Panc1 (cell line): ENCODE data around the gene SHISA7. TPM values are rescaled to one million over a fixed set of nuclear protein-coding genes. Genes with fewer than 3 reads are reported as not detected.
A peak's percentile ranks its signal among the peaks of the same experiment; 100 is the strongest.

Source experiments
- ATAC-seq: fragments of 200-7000 bp; cut with Tn5 transposase; 2 replicates; pipeline ENCODE4 v1.9.1; 2020; ENCODE audit warnings: mild to moderate bottlenecking, moderate library complexity
- BruUV-seq: library from RNA; stranded (reverse); fragments of 400-500 nt; replicated peaks from 2 replicates; lab custom pipeline; 2021; lab: Mats Ljungman, UMichigan
- CTCF ChIA-PET: fragments of 300-600 bp; sonication (Branson Sonifier 250); formaldehyde crosslinking; loops from one replicate; lab custom pipeline; 2022; ENCODE audit warnings: antibody characterized with exemption; lab: Charles Lee
- POLR2A ChIA-PET: fragments of 300-600 bp; sonication (Branson Sonifier 250); formaldehyde crosslinking; loops from one replicate; lab custom pipeline; 2022; ENCODE audit warnings: antibody characterized with exemption; lab: Charles Lee
- DNase-seq: peaks from one replicate; pipeline ENCODE4 v3.0.0-alpha.2; 2010; ENCODE audit warnings: low read depth, low spot score
- H3K27ac ChIP-seq: 2 replicates; pipeline ENCODE4 v1.5.1; 2011; ENCODE audit warnings: mild to moderate bottlenecking, low read length, inconsistent platforms
- H3K27me3 ChIP-seq: fragments of 200-500 bp; sonication (Bioruptor generic); 2 replicates; pipeline ENCODE4 v1.6.0; 2014; ENCODE audit warnings: low read length, inconsistent platforms; ENCODE audit not compliant: control insufficient read depth, insufficient read depth
- H3K36me3 ChIP-seq: fragments of 200-500 bp; sonication (Bioruptor generic); 2 replicates; pipeline ENCODE4 v1.5.1; 2014; ENCODE audit warnings: inconsistent platforms, mild to moderate bottlenecking, low read length, moderate library complexity; ENCODE audit not compliant: control insufficient read depth, insufficient read depth
- H3K4me1 ChIP-seq: 2 replicates; pipeline ENCODE4 v1.5.1; 2011; ENCODE audit warnings: inconsistent platforms, mild to moderate bottlenecking, low read length, moderate library complexity; ENCODE audit not compliant: control insufficient read depth, insufficient read depth
- H3K4me3 ChIP-seq, 2 experiments: 2 replicates each; pipeline ENCODE4 v1.5.1; 2011 to 2012; ENCODE audit warnings: low read depth in 2 of 2, low read length in 2 of 2, mild to moderate bottlenecking in 2 of 2, inconsistent platforms in 1 of 2, moderate library complexity in 1 of 2
- H3K9me3 ChIP-seq: fragments of 200-500 bp; sonication (Bioruptor generic); 2 replicates; pipeline ENCODE4 v1.5.1; 2014; ENCODE audit warnings: low read depth, mild to moderate bottlenecking, inconsistent platforms, low read length, moderate library complexity; ENCODE audit not compliant: control insufficient read depth, insufficient read depth
- CTCF ChIP-seq: fragments of 450-650 bp; IDR thresholded peaks from 2 replicates; pipeline ENCODE4 v1.5.1; 2017; ENCODE audit warnings: mild to moderate bottlenecking
- POLR2AphosphoS5 ChIP-seq: IDR thresholded peaks from 2 replicates; pipeline ENCODE4 v1.6.1; 2012; ENCODE audit warnings: mild to moderate bottlenecking, low read depth, low read length, moderate library complexity
- REST ChIP-seq, 2 experiments: IDR thresholded peaks; 2 replicates each; pipeline ENCODE4 v1.6.1; 2011 to 2012; ENCODE audit warnings: low read depth in 2 of 2, control low read depth in 1 of 2, low read length in 1 of 2, mild to moderate bottlenecking in 1 of 2, moderate library complexity in 1 of 2; ENCODE audit not compliant: insufficient read depth in 1 of 2
- SIN3A ChIP-seq: IDR thresholded peaks from 2 replicates; pipeline ENCODE4 v1.6.1; 2012; ENCODE audit warnings: low read depth, mild to moderate bottlenecking, low read length, moderate library complexity, borderline replicate concordance; ENCODE audit not compliant: insufficient read depth
- TCF7L2 ChIP-seq: IDR thresholded peaks from 2 replicates; pipeline ENCODE4 v1.6.1; 2011; ENCODE audit warnings: mild to moderate bottlenecking, low read depth, low read length, inconsistent platforms
- in situ Hi-C: cut with HindIII; loops from 2 replicates; pipeline ENCODE4 v1.10.0; 2016; ENCODE audit warnings: low sequenced_read_pairs, low pct_unique_long_range_greater_than_20kb
- intact Hi-C: fragments of 100-400 bp; cut with micrococcal nuclease; formaldehyde crosslinking; loops from one replicate; pipeline ENCODE4 v1.10.0; 2022; ENCODE audit not compliant: unreplicated experiment
- total RNA-seq: library from RNA; stranded (reverse); gene quantifications from one replicate; pipeline ENCODE4 v1.2.1, GENCODE V29; 2021; ENCODE audit not compliant: unreplicated experiment

The SHISA7 gene
- total RNA-seq, 1 experiment from 2014 or later, result 0.03 TPM

GRCh38 chr19:55479451-55480230 is 36.5 kb upstream of the SHISA7 start:
- H3K4me1 ChIP-seq, result peaks cover 39% of the 10 kb centered on the region
- ChIA-PET CTCF (interaction anchor here (0.5 to 1.1 kb wide), 2 partner anchors 16 to 57 kb away, joined by 3 to 4 read pairs; partner anchors contain the start of gene SBK2), POLR2A (no interaction called here)
- in situ Hi-C loops, result no loop called here
- H3K36me3 ChIP-seq, result no peaks in the 10 kb centered on the region
- ATAC-seq, result no peak
- no peak overlapping the region for H3K27ac ChIP-seq
- BruUV-seq, result no TSS peak
- TF ChIP-seq REST (IDR thresholded peaks at IDR 0.05; ENCODE audit: insufficient read depth in 1 of 2, low read depth in 2 of 2, low read length in 1 of 2), result no peak
- no peak for TF ChIP-seq POLR2AphosphoS5
- TF ChIP-seq CTCF, result no peak
- TF ChIP-seq SIN3A, result no peak
- TF ChIP-seq TCF7L2, result no peak
- no peaks in the 10 kb centered on the region for H3K9me3 ChIP-seq
- H3K27me3 ChIP-seq, result no peaks in the 10 kb centered on the region
- intact Hi-C loops, result no loop called here
- no peak overlapping the region for H3K4me3 ChIP-seq
- DNase-seq, result no peak

GRCh38 chr19:55479045-55479444 is 35.9 kb upstream of the SHISA7 start:
- Histone ChIP-seq H3K36me3 (no peaks in the 10 kb centered on the region), H3K4me1 (peaks cover 39% of the 10 kb centered on the region), H3K27ac (peak overlapping the region; percentile 19; the same call in 1 of the 2 replicates), H3K4me3 (no peak overlapping the region), H3K27me3 (no peaks in the 10 kb centered on the region), H3K9me3 (no peaks in the 10 kb centered on the region)
- no TSS peak for BruUV-seq
- DNase-seq (no peak), ATAC-seq (no peak)
- CTCF ChIA-PET, result no interaction called here
- POLR2A ChIA-PET, result no interaction called here
- intact Hi-C loops, result no loop called here
- TF ChIP-seq TCF7L2 (no peak), POLR2AphosphoS5 (no peak), REST (IDR thresholded peaks at IDR 0.05; ENCODE audit: insufficient read depth in 1 of 2, low read depth in 2 of 2, low read length in 1 of 2) (no peak), CTCF (no peak), SIN3A (no peak)
- in situ Hi-C loops, result no loop called here
